Osteocyte (in vitro differentiated cells): Measurements from ENCODE around the gene HDAC10. TPM values are rescaled to one million over a fixed set of nuclear protein-coding genes. Genes with fewer than 3 reads are reported as not detected.

ENCODE experiments used
- DNase-seq: peaks from one replicate; pipeline ENCODE4 v3.0.0; 2021; ENCODE audit warnings: mixed read lengths; ENCODE audit not compliant: unreplicated experiment; ENCODE audit errors: extremely low spot score
- H3K27ac Mint-ChIP-seq: one replicate; pipeline ENCODE4 v1.8.0; 2021; ENCODE audit warnings: mild to moderate bottlenecking, mixed read lengths; ENCODE audit not compliant: unreplicated experiment
- H3K27me3 Mint-ChIP-seq: one replicate; pipeline ENCODE4 v1.8.0; 2021; ENCODE audit warnings: mixed read lengths; ENCODE audit not compliant: unreplicated experiment
- H3K36me3 Mint-ChIP-seq: one replicate; pipeline ENCODE4 v1.8.0; 2021; ENCODE audit warnings: mixed read lengths; ENCODE audit not compliant: unreplicated experiment
- H3K4me1 Mint-ChIP-seq: one replicate; pipeline ENCODE4 v1.8.0; 2021; ENCODE audit warnings: mixed read lengths; ENCODE audit not compliant: unreplicated experiment
- H3K4me3 Mint-ChIP-seq: one replicate; pipeline ENCODE4 v1.8.0; 2021; ENCODE audit warnings: mild to moderate bottlenecking, moderate library complexity, mixed read lengths; ENCODE audit not compliant: unreplicated experiment
- H3K9me3 Mint-ChIP-seq: one replicate; pipeline ENCODE4 v1.8.0; 2021; ENCODE audit warnings: mixed read lengths; ENCODE audit not compliant: unreplicated experiment
- total RNA-seq: library from RNA; stranded (reverse); gene quantifications from 2 replicates; pipeline ENCODE4 v1.2.1, GENCODE V29; 2021
- TF ChIP-seq, protein P1 (sequence below): fragments of 200-600 bp; sonication (generic); IDR thresholded peaks from 2 replicates; pipeline ENCODE4 v1.5.0; 2021; ENCODE audit warnings: antibody characterized with exemption, mild to moderate bottlenecking, moderate library complexity

The HDAC10 gene
- total RNA-seq, 1 donor from 2014 or later: 38.3 TPM

DNA sequence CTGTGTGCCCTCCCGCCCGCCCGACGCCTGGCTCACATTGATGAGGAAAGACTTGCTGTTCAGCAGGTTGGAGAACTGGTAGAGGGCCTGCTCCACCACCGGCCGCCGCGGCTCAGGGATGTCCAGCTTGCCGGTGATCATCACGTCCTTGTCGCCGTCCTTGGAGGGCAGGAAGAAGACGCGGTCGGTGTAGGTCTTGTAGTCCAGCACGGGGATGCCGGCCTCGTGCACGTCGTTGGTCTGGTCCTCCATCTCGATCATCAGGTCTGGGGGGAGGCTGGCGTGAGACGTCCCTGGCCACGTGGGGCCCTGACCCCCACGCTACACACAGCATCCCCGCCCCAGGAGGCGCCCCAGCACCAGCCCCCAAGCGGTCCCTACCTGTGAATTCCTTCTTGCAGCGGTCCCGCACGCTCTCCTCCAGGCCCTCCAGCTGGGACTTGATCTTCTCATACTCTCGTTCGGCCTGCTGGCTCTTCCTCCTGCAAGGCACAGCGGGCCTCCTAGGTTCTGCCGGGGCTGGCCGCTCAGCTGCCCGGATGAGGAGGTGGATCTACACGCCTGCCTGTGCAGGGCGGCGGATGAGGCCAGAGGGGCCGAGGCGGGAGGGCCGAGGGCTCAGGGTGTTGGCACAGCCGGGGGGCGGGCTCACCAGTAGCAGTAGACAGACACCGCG, 29.8 kb upstream of the HDAC10 start:
- Mint-ChIP-seq H3K4me3 (no peak overlapping the region), H3K27me3 (no peaks in the 10 kb centered on the region), H3K27ac (no peak overlapping the region), H3K4me1 (peaks cover 3% of the 10 kb centered on the region), H3K36me3 (peaks cover 13% of the 10 kb centered on the region), H3K9me3 (no peaks in the 10 kb centered on the region)
- DNase-seq: no peak
- TF ChIP-seq, protein P1, sequence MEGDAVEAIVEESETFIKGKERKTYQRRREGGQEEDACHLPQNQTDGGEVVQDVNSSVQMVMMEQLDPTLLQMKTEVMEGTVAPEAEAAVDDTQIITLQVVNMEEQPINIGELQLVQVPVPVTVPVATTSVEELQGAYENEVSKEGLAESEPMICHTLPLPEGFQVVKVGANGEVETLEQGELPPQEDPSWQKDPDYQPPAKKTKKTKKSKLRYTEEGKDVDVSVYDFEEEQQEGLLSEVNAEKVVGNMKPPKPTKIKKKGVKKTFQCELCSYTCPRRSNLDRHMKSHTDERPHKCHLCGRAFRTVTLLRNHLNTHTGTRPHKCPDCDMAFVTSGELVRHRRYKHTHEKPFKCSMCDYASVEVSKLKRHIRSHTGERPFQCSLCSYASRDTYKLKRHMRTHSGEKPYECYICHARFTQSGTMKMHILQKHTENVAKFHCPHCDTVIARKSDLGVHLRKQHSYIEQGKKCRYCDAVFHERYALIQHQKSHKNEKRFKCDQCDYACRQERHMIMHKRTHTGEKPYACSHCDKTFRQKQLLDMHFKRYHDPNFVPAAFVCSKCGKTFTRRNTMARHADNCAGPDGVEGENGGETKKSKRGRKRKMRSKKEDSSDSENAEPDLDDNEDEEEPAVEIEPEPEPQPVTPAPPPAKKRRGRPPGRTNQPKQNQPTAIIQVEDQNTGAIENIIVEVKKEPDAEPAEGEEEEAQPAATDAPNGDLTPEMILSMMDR: no peak

DNA sequence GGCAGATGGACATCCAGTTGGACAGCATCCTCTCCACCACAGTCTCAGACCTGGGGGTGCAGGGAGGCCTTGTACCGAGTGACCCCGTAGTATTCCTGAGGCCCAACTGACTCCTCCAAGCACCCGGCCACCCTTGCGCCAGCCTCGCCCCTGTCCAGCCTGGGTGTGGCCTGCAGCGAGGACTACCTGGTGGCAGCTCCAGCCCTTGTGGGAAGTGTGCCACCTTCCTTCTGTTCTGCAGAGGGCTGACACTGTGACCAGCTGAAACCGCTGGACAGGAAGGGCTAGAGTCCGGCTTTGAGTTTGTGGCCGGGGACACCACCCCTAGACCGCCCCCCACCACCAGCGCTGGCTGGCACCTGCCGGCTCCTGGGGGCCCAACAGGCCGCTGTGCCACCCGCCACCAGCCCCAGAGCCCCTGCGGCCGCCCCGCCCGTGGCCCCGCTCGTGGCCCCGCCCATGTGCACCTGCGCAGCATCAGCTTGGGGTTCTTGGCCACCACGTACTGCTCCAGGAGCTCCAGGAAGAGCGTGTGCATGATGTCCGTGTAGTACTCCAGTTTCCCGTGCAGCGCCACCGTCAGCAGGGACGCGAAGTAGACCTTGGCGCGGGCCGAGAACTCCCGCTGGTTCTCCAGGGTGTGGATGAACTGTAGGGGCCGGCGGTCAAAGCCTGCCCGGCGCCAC, 29.1 kb upstream of the HDAC10 start:
- peaks cover 3% of the 10 kb centered on the region for H3K4me1 Mint-ChIP-seq
- no peaks in the 10 kb centered on the region for H3K9me3 Mint-ChIP-seq
- H3K27me3 Mint-ChIP-seq: no peaks in the 10 kb centered on the region
- no peak overlapping the region for H3K27ac Mint-ChIP-seq
- TF ChIP-seq, protein P1: no peak
- DNase-seq: no peak
- H3K4me3 Mint-ChIP-seq: no peak overlapping the region
- peaks cover 14% of the 10 kb centered on the region for H3K36me3 Mint-ChIP-seq

DNA sequence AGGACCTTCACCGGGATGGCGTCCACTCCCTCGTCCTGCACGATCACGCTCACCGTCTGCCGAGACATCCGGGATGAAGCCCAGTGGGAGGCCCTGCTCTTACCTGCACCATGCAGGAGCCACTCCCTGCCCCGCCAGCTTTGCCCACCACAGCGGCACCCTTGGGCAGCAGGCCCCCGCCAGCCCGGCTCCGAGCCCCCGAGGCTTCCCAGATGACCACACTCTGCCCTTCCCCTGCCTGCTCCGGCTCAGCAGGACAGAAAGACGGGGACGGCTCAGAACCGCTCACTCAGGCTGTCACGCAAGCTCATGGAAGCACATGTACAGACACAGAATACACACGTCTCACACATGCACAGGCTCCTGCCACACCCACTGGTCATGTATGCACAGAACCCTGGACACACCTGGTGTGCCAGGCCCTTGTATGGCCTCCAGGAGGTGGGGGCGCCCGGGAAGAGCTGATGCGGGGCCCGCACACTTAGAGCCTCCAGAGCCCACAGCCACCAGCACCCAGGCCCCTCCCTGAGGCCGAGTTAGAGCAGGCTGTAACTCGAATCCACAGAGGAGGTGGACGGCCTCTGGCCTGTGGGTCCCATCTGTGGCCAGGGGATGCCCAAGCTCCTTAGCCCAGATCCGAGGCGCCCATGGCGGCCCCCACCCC, 28.0 kb upstream of the HDAC10 start:
- no peak overlapping the region for H3K27ac Mint-ChIP-seq
- no peak overlapping the region for H3K4me3 Mint-ChIP-seq
- no peaks in the 10 kb centered on the region for H3K9me3 Mint-ChIP-seq
- H3K27me3 Mint-ChIP-seq: no peaks in the 10 kb centered on the region
- DNase-seq: no peak
- TF ChIP-seq, protein P1: no peak
- peaks cover 20% of the 10 kb centered on the region for H3K36me3 Mint-ChIP-seq
- H3K4me1 Mint-ChIP-seq: peaks cover 7% of the 10 kb centered on the region

DNA sequence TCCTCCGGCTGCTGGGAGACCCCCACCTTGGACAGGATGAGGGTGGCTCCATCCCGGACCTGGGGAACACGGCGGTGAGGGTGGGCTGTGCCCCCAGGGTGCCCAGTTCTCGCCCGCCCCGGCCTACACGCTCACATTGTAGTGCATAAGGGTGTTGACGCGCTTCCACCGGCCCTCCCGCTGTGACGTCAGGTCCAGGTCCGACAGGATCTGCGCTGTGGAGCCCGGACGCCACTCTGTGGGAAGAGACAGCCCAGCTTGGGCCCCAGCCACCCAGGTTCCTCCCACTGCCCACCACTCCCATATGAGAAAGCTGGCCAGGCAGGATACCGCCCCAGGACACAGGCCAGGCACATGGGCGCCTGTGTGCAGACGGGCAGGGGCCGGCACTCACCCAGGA, 27.4 kb upstream of the HDAC10 start:
- no peak for DNase-seq
- Mint-ChIP-seq H3K36me3 (peaks cover 23% of the 10 kb centered on the region), H3K4me1 (peaks cover 7% of the 10 kb centered on the region), H3K27ac (no peak overlapping the region), H3K4me3 (no peak overlapping the region), H3K27me3 (no peaks in the 10 kb centered on the region), H3K9me3 (no peaks in the 10 kb centered on the region)
- TF ChIP-seq, protein P1: no peak

DNA sequence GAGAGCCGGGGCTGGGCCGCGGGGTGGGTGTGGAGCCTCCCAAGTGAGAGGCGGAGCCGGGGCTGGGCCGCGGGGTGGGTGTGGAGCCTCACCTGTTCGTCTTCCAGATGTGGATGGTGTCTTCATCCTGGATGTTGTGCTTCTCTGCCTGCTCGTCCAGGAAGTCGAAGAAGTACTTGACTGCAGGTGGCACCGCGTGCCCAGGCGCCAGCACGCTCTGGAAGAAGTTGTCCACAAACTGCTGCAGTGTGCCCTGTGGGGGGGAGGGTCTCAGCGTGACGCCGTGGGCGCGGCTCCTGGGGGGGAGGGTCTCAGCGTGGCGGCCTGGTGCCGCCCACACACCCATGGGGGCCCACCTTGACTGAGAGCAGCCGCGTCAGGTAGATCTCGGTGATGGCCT, 26.7 kb upstream of the HDAC10 start:
- TF ChIP-seq, protein P1: no peak
- no peaks in the 10 kb centered on the region for H3K9me3 Mint-ChIP-seq
- H3K36me3 Mint-ChIP-seq: peaks cover 23% of the 10 kb centered on the region
- no peak overlapping the region for H3K4me3 Mint-ChIP-seq
- H3K4me1 Mint-ChIP-seq: peaks cover 7% of the 10 kb centered on the region
- no peak overlapping the region for H3K27ac Mint-ChIP-seq
- no peaks in the 10 kb centered on the region for H3K27me3 Mint-ChIP-seq
- DNase-seq: no peak
